Measurements from ENCODE around the gene MXD1.

The MXD1 gene

DNA sequence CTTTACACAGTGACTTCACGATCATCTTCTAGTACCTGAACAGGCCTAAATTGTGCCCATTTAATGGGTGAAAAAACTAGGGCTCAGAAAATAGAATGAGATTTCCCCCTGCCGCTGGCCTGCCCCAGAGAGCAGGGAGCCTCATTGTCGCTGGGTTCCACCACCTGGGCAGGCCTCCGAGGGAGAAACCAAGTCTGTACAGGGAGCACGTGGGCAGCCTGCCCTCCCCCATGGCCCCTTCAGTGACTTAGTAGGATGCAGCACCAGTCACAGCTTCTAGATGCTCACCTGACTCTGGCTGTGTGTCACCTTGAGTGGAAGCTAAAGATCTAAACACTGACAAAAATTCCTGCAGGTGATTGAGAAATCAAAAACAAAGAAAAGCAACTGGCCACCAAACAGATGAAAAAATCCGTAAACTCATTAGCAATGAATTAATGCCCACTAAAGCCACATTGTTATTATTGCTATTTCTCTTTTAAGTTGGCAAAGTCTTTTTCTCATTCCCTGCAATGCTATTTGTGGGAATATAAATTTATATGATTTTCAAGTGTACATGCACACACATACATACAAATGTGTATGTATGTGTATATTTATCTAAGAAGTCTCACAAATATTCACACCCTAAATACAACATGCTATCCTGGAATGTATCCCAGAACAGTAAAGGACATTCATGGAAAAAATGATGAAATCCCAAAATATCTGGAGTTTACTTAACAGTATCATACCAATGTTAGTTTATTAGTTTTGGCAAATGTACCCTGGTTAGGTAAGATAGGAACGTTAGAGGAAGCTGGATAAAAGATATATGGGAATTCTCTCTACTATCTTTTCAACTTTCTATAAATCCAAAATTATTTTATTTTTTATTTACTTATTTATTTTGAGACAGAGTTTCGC is 65.2 kb downstream of the MXD1 start:
- peak; percentile 53 for DNase-seq (ENCODE audit: low spot score)

- no peak for DNase-seq (ENCODE audit: low spot score)
These were observed 68.6 kb downstream of the MXD1 start for GRCh38 chr2:69983392-69983966.

DNA sequence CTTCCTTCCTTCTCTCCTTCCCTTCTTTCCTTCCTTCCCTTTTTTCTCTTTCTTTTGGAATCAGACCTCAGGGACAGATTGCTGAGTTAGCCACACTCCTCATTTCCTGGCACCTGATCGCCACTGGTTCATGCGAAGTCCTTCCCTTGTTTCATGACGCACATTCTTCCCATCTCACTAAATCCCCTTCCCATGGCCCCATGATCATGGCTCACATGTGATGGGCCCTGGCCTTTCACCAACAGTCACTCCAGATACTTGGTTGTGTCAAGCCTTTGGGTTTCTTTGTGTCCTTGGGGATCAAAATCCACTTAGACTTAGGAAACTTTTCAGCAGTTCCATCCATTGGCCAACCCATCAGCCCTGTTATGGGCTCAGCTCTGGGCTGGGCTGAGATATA is 70.3 kb downstream of the MXD1 start:
- no peak for DNase-seq (ENCODE audit: low spot score)

- no peak for DNase-seq (ENCODE audit: low spot score)
These were observed 70.8 kb downstream of the MXD1 start for GRCh38 chr2:69985688-69986087.

DNA sequence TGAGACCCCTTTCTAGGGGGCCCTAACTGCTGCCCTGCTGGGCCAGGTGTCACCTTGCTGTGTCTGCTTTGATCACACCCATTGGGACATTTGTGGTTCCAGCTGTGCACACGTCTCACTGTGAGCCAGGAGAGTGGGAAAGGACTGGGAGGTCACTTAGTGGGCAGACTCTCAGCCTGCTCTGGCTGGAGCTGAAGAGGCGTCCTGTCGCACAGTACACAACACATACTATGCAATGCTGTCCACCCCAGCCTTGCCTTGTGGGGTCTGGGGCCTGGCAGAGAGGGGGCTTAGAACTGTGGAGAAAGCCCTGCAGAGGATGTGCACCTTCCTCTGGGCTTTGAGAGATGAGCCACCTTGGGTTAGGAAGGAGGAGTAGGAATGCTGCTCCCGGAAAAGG is 71.8 kb downstream of the MXD1 start:
- no peak for DNase-seq (ENCODE audit: low spot score)

DNA sequence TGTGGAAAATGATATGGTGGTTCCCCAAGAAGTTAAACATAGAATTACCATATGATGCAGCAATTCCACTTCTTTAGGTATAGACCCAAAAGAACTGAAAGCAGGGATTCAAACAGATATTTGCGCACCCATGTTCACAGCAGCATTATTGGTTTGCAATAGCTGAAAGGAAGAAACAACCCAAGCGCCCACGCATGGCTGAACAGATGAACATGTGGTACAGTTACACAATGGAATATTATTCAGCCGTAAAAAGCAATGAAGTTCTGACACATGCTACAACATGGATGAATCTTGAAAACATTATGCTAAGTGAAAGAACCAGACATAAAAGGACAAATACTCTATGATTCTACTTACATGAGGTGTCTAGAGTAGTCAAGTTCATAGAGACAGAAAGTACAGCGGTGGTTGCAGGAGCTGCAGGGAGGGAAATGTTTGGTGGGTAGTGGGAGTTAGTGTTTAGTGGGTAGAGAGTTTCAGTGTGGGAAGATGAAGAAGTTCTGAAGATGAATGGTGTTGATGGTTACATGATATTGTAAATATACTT is 73.3 kb downstream of the MXD1 start:
- DNase-seq (ENCODE audit: low spot score): no peak

- no peak for DNase-seq (ENCODE audit: low spot score)
These were observed 74.1 kb downstream of the MXD1 start for GRCh38 chr2:69989009-69989408.

GRCh38 chr2:69989441-69990105 is 74.7 kb downstream of the MXD1 start:
- no peak for DNase-seq (ENCODE audit: low spot score)

All from hepatic stellate cell (primary cell).